K562 (cell line): ENCODE data around the gene RCBTB1. TPM values are rescaled to one million over a fixed set of nuclear protein-coding genes. Genes with fewer than 3 reads are reported as not detected.

Experiments used
- ATAC-seq: fragments of 200-7000 bp; cut with Tn5 transposase; 3 replicates; pipeline ENCODE4 v1.9.1; 2020; ENCODE audit warnings: moderate library complexity
- BruUV-seq: library from RNA; stranded (reverse); fragments of 400-500 nt; replicated peaks from 2 replicates; lab custom pipeline; 2021; lab: Mats Ljungman, UMichigan
- CTCF ChIA-PET: fragments of 300-600 bp; formaldehyde crosslinking; extraction: SDS; loops from one replicate; lab custom pipeline; 2021; ENCODE audit warnings: low intra/inter-chr PET ratio; lab: Yijun Ruan, JAX
- POLR2A ChIA-PET: fragments of 300-600, 350-650 bp; sonication (Branson Sonifier 250); formaldehyde crosslinking; extraction: SDS; loops from one replicate; lab custom pipeline; 2021; ENCODE audit warnings: antibody characterized with exemption, inconsistent platforms; lab: Yijun Ruan, JAX
- DNase-seq, 4 experiments: peaks; one replicate each; pipeline versions ENCODE4 v3.0.0 to v3.0.0-alpha.2; 2011 to 2018; ENCODE audit warnings: low spot score in 3 of 4, mixed read lengths in 3 of 4; ENCODE audit errors: extremely low read depth in 1 of 4
- FAIRE-seq: peaks from 2 replicates; lab custom pipeline; 2011; peaks lifted over from hg19 to GRCh38; lab: Jason Lieb, UNC
- H2AFZ ChIP-seq: 2 replicates; pipeline ENCODE4 v1.6.0; 2011; ENCODE audit warnings: low read depth, low read length, control low read depth, inconsistent platforms
- H3K27ac ChIP-seq: fragments of 200-600 bp; 3 replicates; pipeline ENCODE4 v1.8.0; 2011; ENCODE audit warnings: low read depth, mild to moderate bottlenecking, control low read depth, inconsistent platforms, low read length, moderate library complexity, mixed read lengths; ENCODE audit errors: extremely low read depth
- H3K27me3 ChIP-seq, 2 experiments: fragments of 300-600 bp in 1 of 2; 2 replicates in 1 of 2; 3 replicates in 1 of 2; pipeline versions ENCODE4 v1.6.0 to v1.8.0; 2011; ENCODE audit warnings: inconsistent platforms in 2 of 2, low read length in 2 of 2, mild to moderate bottlenecking in 1 of 2, mixed read lengths in 1 of 2, moderate library complexity in 1 of 2; ENCODE audit not compliant: control insufficient read depth in 2 of 2, insufficient read depth in 2 of 2
- H3K36me3 ChIP-seq: fragments of 300-600 bp; 3 replicates; pipeline ENCODE4 v1.8.0; 2011; ENCODE audit warnings: mild to moderate bottlenecking, low read length, inconsistent platforms; ENCODE audit not compliant: control insufficient read depth, insufficient read depth
- H3K4me1 ChIP-seq, 2 experiments: fragments of 200-600 bp in 1 of 2; replicated peaks in 1 of 2; 2 replicates in 1 of 2; 3 replicates in 1 of 2; pipeline versions ENCODE4 v1.5.1 to v1.8.0; 2011; ENCODE audit warnings: inconsistent platforms in 2 of 2, low read length in 2 of 2, mild to moderate bottlenecking in 1 of 2, mixed read lengths in 1 of 2, moderate library complexity in 1 of 2; ENCODE audit not compliant: control insufficient read depth in 2 of 2, insufficient read depth in 2 of 2
- H3K4me2 ChIP-seq: 2 replicates; pipeline ENCODE4 v1.6.1; 2011; ENCODE audit warnings: low read length, control low read depth, inconsistent platforms, mixed read lengths; ENCODE audit not compliant: insufficient read depth
- H3K4me3 ChIP-seq: fragments of 200-600 bp; sonication (generic), shearing (Covaris generic); 2 replicates; pipeline ENCODE4 v1.5.1; 2016; ENCODE audit warnings: control low read depth, inconsistent platforms
- H3K79me2 ChIP-seq: fragments of 200-600 bp; 3 replicates; pipeline ENCODE4 v1.8.0; 2011; ENCODE audit warnings: low read length, inconsistent platforms; ENCODE audit not compliant: control insufficient read depth, insufficient read depth
- H3K9ac ChIP-seq, 2 experiments: 2 replicates each; pipeline versions ENCODE4 v1.6.0 to v1.6.1; 2011; ENCODE audit warnings: low read depth in 2 of 2, low read length in 2 of 2, control low read depth in 1 of 2, inconsistent platforms in 1 of 2, mild to moderate bottlenecking in 1 of 2, mixed read lengths in 1 of 2; ENCODE audit not compliant: insufficient read depth in 1 of 2
- H3K9me1 ChIP-seq: one replicate; pipeline ENCODE4 v1.6.0; 2011; ENCODE audit warnings: inconsistent platforms, mild to moderate bottlenecking, low read length, moderate library complexity; ENCODE audit not compliant: control insufficient read depth, insufficient read depth
- H3K9me3 ChIP-seq: replicated peaks from 2 replicates; pipeline ENCODE4 v1.5.1; 2011; ENCODE audit warnings: low read depth, low read length, inconsistent platforms; ENCODE audit not compliant: control insufficient read depth, insufficient read depth
- H4K20me1 ChIP-seq: replicated peaks from 2 replicates; pipeline ENCODE4 v1.6.1; 2011; ENCODE audit warnings: low read length, inconsistent platforms, mixed read lengths; ENCODE audit not compliant: control insufficient read depth, insufficient read depth
- ETS1 ChIP-seq: conservative IDR thresholded peaks from 2 replicates; pipeline ENCODE4 v1.6.1; 2011; ENCODE audit warnings: low read depth, mild to moderate bottlenecking, low read length; ENCODE audit not compliant: control insufficient read depth
- HMG20B ChIP-seq: fragments of 250-450 bp; sonication (Bioruptor Pico); IDR thresholded peaks from 2 replicates; pipeline ENCODE4 v1.5.0; 2021; ENCODE audit warnings: mild to moderate bottlenecking
- L3MBTL2 ChIP-seq: fragments of 450-650 bp; IDR thresholded peaks from 2 replicates; pipeline ENCODE4 v1.6.1; 2016; ENCODE audit warnings: mild to moderate bottlenecking, moderate library complexity
- NONO ChIP-seq, 2 experiments: fragments of 200-400 bp in 1 of 2; fragments of 450-650 bp in 1 of 2; formaldehyde crosslinking in 1 of 2; IDR thresholded peaks; 2 replicates each; pipeline ENCODE4 v1.6.1; 2017; ENCODE audit warnings: low read depth in 2 of 2, mild to moderate bottlenecking in 2 of 2, moderate library complexity in 2 of 2, low read length in 1 of 2
- POLR2A ChIP-seq: fragments of 450-650 bp; conservative IDR thresholded peaks from 2 replicates; pipeline ENCODE4 v1.6.1; 2016
- RBFOX2 ChIP-seq: fragments of 200-400 bp; formaldehyde crosslinking; IDR thresholded peaks from 2 replicates; pipeline ENCODE4 v1.6.1; 2017; ENCODE audit warnings: low read depth, mild to moderate bottlenecking, low read length, moderate library complexity
- TAF1 ChIP-seq: IDR thresholded peaks from 2 replicates; pipeline ENCODE4 v1.6.1; 2011; ENCODE audit warnings: mild to moderate bottlenecking, low read length, moderate library complexity; ENCODE audit not compliant: insufficient read depth, control insufficient read depth, severe bottlenecking; ENCODE audit errors: extremely low read depth
- TFAP4 ChIP-seq: sonication (generic); formaldehyde crosslinking; IDR thresholded peaks from 2 replicates; pipeline ENCODE4 v1.8.0; 2022; ENCODE audit warnings: missing genetic modification reagents, mild to moderate bottlenecking, moderate library complexity, borderline replicate concordance
- ZBTB7A ChIP-seq: IDR thresholded peaks from 2 replicates; pipeline ENCODE4 v1.6.1; 2011; ENCODE audit warnings: low read depth, mild to moderate bottlenecking, low read length, moderate library complexity, borderline replicate concordance; ENCODE audit not compliant: control insufficient read depth
- ZFX ChIP-seq: sonication (generic); formaldehyde crosslinking; IDR thresholded peaks from 2 replicates; pipeline ENCODE4 v1.8.0; 2022; ENCODE audit warnings: mild to moderate bottlenecking, missing genetic modification reagents, moderate library complexity
- ZNF592 ChIP-seq: fragments of 450-650 bp; IDR thresholded peaks from 2 replicates; pipeline ENCODE4 v1.6.1; 2017; ENCODE audit warnings: antibody characterized with exemption, mild to moderate bottlenecking
- ZNF766 ChIP-seq: fragments of 200-800 bp; sonication (Bioruptor generic); conservative IDR thresholded peaks from 2 replicates; pipeline ENCODE4 v1.6.1; 2016; ENCODE audit warnings: missing genetic modification characterization, missing compliant biosample characterization
- whole genome bisulfite sequencing: fragments of 100-300 bp; shearing (Covaris generic); methylation state at CpG from one replicate; pipeline ENCODE4 v1.1.6; 2016; ENCODE audit warnings: low coverage, mixed read lengths; ENCODE audit not compliant: insufficient coverage; ENCODE audit errors: missing lambda C conversion rate; 5-methylcytosine and 5-hydroxymethylcytosine counted together
- in situ Hi-C: fragments of 300-500 bp; cut with MboI; formaldehyde crosslinking; loops from 4 replicates; pipeline ENCODE4 v1.15.0; 2018; ENCODE audit warnings: inconsistent platforms, mixed read lengths
- intact Hi-C: fragments of 100-400 bp; cut with micrococcal nuclease; formaldehyde crosslinking; loops from 2 replicates; pipeline ENCODE4 v1.14.2; 2022
- polyA plus RNA-seq, 8 experiments: library from polyadenylated mRNA; depleted of rRNA in 4 of 8; stranded (reverse) in 5 of 8; unstranded in 3 of 8; fragments of >200 nt; fragmentation: Nextera tagmentation in 2 of 8; fragmentation: Illumina TruSeq in 1 of 8; extraction: Ambion mirVana in 2 of 8; extraction: Trizol in 1 of 8; gene quantifications; 2 replicates each; pipeline versions ENCODE4 v1.2.1 to v1.2.3, GENCODE V29; 2011 to 2014; ENCODE audit warnings: inconsistent platforms in 1 of 8, missing spikeins in 1 of 8
- total RNA-seq, 7 experiments: library from RNA; depleted of rRNA in 6 of 7; stranded (reverse); fragments of >200 nt in 6 of 7; fragmentation: Illumina TruSeq in 2 of 7; extraction: Trizol in 2 of 7; gene quantifications; 2 replicates each; pipeline versions ENCODE4 v1.2.1 to v1.2.3, GENCODE V29; 2011 to 2021; ENCODE audit warnings: low replicate concordance in 1 of 7

Gene RCBTB1
- total and polyA plus RNA-seq, 9 of the 15 experiments (the other 6 are each of a cell fraction or from before 2014, with no cell fraction given), result 4.0 to 11.3 (median 8.4) TPM

- H3K36me3 ChIP-seq, result peaks cover 4% of the 10 kb centered on the region; the same call in 1 of the 3 replicates
- no peak for FAIRE-seq
- no peaks in the 10 kb centered on the region for H3K27me3 ChIP-seq
- in situ Hi-C loops (no loop called here), intact Hi-C loops (loop anchor here (1.0 kb wide), 1 partner anchor 111 kb away; no protein-coding TSS in a partner anchor)
- peak within 1 kb of the TSS; percentile 42 for H3K4me3 ChIP-seq
- CTCF ChIA-PET, result no interaction called here
- H3K9me1 ChIP-seq, result no peaks in the 10 kb centered on the region
- peak within 1 kb of the TSS; percentile 76 for H3K27ac ChIP-seq
- WGBS, result 16% methylated on average over 26 of the region's 71 CpGs
- peak within 1 kb of the TSS; percentile 59 to 88 for H3K9ac ChIP-seq
- no TSS peak for BruUV-seq
- peak; percentile 92 for ATAC-seq
- H4K20me1 ChIP-seq, result no peaks in the 10 kb centered on the region
- H3K79me2 ChIP-seq, result no peaks in the 10 kb centered on the region
- peak; percentile 69 to 83 (median 77) for DNase-seq
- POLR2A ChIA-PET, result interaction anchor here (0.6 to 1.5 kb wide), 6 partner anchors 10 to 249 kb away, joined by 3 to 5 read pairs (median 4); partner anchors contain the start of gene CDADC1
- no peaks in the 10 kb centered on the region for H3K9me3 ChIP-seq
- H3K4me2 ChIP-seq, result peak within 1 kb of the TSS; percentile 72
- peak within 1 kb of the TSS; percentile 92 for H2AFZ ChIP-seq
- peaks cover 6 to 12% of the 10 kb centered on the region in 2 experiments; a peak in 4 of 5 replicates for H3K4me1 ChIP-seq
- TF ChIP-seq ZBTB7A (peak; percentile 54; the same call in 1 of the 2 replicates), ETS1 (0 out of 2 replicates have a peak, but pooled peaks have one; percentile 24), ZNF592 (peak; percentile 69), NONO (IDR thresholded peaks at IDR 0.05; ENCODE audit: low read depth in 2 of 2, low read length in 1 of 2) (0 out of 4 replicates have a peak, but pooled peaks of 1 of the 2 experiments have one; percentile 26), RBFOX2 (peak; percentile 76), ZFX (peak; percentile 59), POLR2A (peak; percentile 58; the same call in 1 of the 2 replicates), ZNF766 (CRISPR knock-in tag) (0 out of 2 replicates have a peak, but pooled peaks have one; percentile 35), L3MBTL2 (0 out of 2 replicates have a peak, but pooled peaks have one; percentile 18), HMG20B (CRISPR knock-in tag) (no peak), TAF1 (peak; percentile 43), TFAP4 (peak; percentile 61; the same call in 1 of the 2 replicates)
Observed at GRCh38 chr13:49495783-49496762, 89.3 kb downstream of the RCBTB1 start, which contains the start of gene PHF11. PHF11 (plus strand) TSS chr13:49495953; CDS start chr13:49496002, 49 bp downstream.
